Measurements from ENCODE around the gene FAM219A.

DNA sequence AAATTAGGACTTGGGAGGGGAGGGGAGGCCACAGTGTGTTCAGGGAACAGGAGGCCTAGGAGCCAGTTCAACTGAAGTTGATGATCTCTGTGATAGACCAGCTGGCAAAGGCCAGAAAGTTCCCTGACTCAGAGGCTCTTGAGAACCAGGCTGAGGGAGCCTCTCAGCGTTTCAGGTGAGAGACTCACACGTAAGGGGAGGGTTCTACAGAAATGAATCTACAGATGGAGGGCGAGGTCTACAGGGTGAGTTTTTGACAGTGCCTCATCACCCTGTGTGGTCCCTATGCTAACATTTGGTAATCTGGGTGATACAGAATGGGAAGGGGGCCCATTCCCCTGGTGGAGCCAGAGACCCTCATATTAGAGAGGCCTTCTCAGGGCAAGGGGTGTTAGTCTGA is 32.4 kb upstream of the FAM219A start:
- no peak for TF ChIP-seq CTCF (IDR thresholded peaks at IDR 0.05; ENCODE audit: insufficient read depth, low read length, poor library complexity, severe bottlenecking)
- no peak for TF ChIP-seq EZH2phosphoT487 (conservative IDR thresholded peaks at IDR 0.05; ENCODE audit: low read length)

All from SU-DHL-6 (cell line).